HG02588 (cell line): ENCODE data around the gene CNTRL.
A peak's percentile ranks its signal among the peaks of the same experiment; 100 is the strongest.

Source experiments
- ATAC-seq: cut with Tn5 transposase; IDR thresholded peaks from one replicate; pipeline ENCODE4 v1.9.1; 2021; ENCODE audit warnings: mild to moderate bottlenecking, moderate library complexity; ENCODE audit not compliant: unreplicated experiment

CNTRL gene

DNA sequence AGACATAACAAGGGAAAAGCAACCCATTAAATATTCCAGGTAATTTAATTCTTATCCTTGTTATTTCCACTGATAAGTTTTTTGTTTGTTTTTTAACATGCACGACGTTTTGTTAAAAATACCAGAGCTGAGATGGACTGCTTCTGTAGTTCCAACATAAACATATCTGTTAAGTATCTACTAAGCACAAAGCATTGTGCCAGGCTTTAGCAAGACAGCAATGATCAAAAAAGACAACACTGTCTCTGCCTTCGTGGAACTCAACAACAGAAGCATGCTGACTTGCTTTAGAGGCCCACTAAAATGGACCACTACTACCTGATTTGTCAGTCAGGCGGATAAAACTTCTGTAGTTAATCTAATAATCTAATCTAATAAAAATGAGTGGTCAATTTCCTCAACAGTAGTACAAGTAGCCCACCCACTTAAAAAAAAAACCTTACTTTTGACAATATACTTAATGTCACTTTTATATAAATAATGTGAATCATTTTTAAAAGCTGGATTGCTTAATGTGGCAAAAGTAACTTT is 123.8 kb downstream of the CNTRL start:
- ATAC-seq, result no peak

DNA sequence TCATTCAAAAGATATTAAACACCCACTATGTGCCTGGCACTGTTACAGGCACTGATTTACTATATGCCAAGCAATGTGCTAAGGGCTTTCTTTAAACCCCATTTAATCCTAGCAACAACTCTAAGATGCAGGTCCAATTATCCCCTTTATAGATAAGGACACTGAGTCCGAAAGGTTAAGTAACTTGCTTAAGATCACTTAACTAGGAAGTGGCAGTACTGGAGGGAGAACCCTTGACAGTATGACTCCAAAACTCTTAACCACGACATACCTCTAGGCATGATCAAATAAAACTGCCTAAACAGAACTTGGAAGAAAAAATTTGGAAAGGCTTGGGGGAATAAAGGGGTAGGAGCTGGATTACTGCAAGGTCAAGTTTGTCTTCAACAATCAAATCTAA is 125.2 kb downstream of the CNTRL start:
- ATAC-seq, result no peak

DNA sequence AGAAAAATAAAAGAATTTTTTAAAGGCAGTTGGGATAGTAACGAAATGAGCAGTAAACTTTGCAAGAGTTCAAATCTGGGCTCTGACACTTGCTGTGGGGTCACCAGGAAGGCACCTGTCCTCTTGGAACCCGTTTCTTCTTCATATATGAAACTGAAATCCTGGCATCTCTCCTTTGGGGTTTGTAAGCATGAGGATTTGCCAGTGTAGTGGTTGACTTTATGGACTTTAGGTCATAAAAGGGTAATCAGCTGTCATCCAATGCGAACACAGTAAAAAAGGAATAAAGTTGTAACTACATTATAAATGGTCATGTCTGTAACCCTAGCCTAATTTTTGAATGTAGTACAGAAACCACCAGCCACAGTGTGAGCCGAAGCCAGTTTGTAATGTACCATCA is 125.6 kb downstream of the CNTRL start:
- no peak for ATAC-seq

DNA sequence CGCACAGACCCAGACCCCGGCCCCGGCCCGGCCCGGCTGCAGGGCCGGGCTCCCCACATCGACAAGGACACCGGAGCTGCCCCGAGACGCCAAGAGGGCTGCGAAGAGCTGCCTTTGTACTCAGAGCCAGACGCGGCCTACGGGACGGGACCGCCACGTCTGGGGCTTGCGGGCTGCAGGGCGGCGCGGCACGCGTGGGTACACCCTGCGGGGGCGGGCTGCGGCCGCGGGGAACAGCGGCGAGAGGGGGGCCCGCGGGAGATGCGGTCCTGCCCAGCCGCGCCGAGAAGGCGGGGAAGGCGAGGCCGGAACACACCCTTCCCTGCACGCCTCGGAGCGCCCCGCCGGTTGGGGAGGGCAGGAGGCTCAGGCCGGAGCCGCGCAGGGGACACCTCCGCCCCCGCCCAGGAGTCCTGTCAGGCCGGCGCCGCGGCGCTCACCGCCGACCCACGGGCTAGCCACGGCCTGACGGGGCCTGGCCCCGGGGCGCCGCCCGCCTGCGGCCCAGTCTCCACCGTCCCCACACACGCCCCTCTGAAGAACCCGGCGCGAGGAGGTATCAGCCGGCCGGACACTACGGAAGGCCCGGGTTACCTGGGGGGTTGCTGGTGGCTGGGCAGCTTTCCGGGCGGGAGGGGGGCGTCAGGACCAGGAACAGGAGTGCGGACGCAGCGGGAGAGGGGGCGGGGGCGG is 126.4 kb downstream of the CNTRL start:
- peak; percentile 32 for ATAC-seq

DNA sequence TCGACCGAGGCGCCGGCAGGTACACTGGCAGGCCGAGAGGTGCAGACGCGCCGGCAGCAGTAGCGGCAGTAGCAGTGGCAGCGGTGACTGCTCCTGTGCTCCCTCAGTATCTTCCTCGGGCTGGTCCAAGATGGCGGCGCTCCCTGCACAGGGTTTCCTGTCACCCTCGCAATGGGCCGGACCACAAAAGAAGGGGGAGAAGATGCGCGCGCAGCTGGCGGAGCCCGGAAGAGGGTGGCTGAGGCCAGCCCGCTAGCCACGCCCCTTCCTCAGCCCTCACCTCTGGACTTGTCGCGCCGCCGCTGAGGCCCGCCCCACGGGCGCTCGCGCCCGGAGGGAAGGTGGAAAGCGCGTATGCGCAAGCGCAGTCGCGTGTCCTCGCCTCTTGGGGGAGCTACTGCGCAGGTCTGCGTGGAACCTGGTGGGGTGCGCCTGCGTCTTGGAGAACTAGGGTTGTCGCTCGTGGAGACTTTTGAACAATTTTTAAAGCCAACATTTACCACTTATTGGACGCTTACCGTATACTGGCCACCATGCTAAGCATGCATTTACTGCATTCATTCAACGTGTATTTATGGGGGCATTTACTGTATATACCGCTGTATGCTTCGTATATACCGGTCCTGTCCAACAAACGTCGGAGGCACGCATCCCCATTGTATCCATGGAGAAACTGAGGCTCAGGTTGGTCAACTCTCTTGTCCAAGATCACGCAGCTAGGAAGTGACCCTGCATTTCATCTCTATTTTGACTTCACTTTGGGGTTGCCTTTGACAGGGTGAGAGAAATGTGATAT is 127.2 kb downstream of the CNTRL start, which contains the start of gene RAB14:
RAB14 (minus strand) TSS at position 132 of the 796 bp plus-strand sequence. CDS start 8,457 bp downstream, outside the sequence.
- peak; percentile 84 for ATAC-seq

DNA sequence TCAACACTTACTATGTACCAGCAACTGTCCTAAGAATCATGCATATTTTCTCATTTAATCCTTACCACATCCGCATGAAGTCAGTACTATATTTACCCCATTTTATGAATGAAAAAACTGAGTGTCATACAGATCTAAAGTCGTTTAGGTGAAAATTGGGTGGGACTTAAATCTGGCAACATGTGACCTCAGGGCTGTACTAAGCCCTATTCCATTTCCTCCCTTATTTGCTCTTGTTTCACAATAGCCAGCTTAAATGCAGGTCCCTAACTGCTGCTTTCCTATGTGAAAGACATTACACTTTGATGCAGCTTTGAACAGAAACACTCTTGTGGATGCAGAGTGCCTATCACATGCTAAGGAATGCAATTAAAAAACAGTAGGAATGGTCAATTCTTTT is 129.4 kb downstream of the CNTRL start:
- ATAC-seq, result no peak

DNA sequence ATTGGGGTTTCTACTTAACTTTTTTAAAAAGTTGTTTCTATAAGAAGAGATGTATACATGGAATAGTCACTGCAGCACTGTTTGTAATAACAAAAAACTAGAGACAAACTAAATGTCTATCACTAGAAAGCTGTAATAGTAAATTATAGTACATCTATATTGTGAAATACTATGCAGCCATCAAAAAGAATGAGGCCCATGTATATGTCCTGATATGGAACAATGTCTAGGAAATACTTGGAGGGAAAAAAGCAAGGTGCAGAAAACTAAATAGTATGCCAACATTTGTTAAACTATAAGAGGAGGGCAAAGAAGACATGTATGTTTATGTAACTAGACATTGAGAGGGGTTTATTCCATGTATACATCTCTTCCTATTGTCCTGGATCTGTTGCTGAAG is 129.9 kb downstream of the CNTRL start:
- ATAC-seq, result no peak

DNA sequence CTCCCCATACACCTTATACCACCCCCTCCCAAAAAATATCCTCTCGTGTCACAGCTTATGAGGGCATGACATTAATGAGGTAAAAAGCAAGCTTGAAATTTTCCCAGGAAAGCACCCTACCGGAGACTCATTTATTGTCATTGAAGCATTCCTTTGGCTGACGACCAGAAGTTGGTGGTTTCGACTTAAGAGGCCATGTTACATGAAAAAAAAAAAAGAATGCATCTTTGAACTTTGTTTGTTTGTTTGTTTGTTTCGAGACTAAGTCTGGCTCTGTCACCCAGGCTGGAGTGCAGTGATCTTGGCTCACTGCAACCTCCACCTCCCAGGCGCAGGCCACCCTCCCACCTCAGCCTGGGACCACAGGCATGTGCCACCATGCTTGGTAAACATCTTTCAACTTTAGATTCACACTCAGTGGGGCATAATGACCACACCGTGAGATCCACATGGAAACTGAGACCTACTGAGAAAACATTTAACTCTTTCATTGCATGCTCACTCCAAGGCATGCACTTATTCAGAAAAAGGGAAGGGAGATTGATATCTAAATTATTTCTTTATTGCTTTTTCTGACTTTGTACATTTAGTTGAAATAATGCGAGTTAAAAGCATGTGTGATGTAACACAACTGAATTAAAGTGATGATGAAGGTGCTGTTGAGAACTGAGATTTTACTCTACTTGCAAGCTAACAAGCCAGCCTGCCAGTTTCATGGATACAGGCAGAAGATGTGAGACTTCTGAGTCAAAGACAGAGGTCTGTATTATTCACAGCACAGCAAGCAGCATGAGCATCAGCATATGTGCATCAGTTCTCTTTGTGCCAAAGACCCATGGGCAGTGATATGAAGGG is 132.0 kb downstream of the CNTRL start:
- ATAC-seq, result peak; percentile 39

DNA sequence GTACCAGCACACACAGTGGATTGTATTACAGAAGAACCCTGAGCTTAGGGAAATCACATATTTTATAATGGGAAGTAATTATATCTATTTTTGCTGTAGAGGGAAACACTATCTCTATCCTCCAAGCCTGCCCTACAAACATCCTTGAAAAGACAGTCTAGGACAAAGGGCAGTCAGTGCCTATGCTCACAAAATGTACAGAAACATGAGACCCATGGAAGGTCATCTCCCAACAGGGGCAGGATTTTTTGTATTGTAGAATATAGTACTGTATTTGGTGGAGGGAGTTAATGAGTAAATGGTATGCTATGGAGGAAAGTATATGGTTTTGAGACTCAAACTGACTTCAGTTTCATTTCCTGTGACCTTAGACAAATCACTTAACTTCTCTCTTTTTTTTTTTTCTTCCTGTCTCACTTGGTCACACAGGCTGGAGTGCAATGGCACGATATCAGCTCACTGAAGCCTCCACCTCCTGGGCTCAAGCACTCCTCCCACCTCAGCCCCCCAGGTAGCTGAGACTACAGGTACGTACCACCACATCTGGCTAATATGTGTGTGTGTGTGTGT is 132.7 kb downstream of the CNTRL start:
- peak; percentile 77 for ATAC-seq

DNA sequence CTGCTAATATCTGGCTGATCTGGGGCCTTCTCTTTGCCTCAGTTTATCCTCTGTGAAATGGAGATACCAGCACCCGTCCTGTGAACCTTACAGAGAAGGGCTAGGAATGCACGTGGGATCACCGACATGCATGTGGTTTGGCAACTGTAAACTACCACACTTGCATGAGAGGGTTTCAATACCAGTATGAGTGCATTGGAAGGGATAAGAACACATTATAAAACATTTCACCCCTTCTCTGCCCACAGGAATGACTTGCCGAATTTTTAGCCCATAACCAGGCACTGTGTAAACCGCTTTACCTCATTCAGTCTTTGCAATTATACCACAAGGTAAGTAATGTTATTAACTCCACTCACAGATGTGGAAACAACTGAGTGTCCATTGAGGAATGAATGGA is 135.8 kb downstream of the CNTRL start:
- ATAC-seq, result no peak

DNA sequence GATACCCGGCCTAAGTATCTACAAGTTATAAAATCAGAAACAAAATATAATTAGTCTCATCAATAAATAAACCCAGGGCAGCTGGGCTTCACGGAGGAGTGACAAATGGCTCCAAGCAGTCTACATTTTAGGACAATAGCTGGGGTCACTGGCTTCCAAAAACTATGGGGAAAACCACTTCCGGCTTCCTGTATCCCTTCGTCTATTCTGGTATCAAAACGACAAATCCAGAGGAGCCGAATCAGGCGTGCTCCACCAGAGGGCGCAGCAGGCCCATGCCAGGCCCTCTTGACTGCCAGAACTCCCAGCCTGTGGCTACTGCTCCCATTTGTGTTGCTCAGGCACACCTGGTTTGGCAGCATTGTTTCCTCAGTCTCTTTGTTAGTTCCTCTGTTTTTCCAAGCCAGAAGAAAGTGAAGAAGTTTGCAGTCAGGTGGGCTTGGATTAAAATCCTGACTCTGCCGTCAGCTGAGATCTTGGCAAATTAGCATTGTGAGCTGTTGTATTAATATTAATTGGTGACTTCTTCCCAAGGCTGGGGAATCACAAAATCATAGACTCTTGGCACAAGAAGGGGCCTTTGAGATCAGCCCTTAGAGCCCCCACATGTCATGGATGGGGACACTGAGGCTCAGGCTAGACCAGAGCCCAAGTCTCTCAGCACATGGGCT is 138.5 kb downstream of the CNTRL start:
- no peak for ATAC-seq

DNA sequence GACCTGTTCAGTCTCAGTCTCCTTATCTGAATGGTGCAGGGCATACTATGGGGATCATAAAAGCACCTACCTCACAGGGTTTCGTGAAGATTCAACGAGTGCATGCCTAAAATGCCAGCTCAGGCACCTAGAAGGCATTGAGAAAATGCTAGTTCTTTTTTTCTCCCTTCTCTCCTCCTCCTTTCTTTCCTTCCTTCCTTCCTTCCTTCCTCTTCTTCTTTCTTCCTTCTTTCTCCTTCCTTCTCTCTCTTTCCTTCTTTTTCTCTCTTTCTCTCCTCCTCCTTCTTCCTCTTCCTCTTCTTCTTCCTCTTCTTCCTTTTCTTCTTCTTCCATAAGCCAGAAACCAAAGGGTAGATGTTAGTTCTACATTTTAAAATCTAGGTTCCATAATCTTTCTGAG is 139.2 kb downstream of the CNTRL start:
- no peak for ATAC-seq

DNA sequence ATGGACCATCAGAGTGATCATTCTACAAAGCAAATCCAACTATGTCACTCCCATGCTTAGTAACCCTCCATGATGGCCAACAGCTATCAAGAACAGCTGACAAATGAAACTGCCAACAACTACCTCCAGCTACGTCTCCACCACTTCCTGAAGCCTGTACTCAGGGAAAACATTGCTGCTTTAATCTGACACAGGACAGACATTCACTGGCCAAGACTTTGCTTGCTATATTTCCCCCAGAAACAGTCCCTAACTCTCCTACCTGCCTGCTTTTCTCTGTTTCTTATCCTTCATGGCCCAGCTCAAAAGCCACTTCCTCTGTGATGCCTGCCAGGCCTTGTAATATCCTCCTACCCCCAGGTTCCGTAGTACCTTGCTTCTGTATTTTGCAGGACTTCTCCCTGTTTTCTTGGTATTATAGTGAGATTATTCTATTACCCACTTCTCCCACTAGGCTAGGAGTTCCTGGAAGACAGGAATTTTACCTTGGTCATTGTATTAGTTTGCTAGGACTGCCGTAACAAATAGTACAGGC is 141.6 kb downstream of the CNTRL start:
- no peak for ATAC-seq

DNA sequence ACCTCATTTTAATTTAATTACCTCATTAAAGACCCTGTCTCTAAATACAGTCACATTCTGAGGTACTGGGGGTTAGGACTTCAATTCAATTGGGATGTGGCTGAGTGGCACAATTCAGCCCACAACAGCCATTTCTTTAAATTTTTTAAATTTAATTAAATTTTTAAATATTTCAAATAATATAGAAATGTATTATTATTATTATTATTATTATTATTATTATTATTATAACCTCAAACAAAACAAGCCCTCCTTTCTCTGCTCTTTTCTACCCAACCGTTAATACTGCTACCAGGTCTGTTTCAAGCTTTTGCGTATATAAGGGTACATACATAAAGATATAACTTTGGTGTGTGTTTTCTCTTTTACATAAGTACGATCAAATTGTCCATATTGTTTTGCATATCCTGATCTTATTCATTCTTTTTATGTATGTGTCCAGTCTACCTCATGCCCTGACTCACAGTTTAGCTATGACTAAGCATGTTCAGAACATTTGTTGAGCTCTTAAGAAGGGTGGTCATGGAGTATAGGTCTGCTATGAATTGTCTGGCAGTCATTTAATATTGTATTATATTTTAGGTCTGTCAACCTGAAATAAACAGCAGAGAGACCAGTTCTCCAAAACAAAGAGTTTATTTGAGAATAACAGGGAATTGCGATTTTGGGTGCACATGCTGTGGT is 143.0 kb downstream of the CNTRL start:
- peak; percentile 83 for ATAC-seq

DNA sequence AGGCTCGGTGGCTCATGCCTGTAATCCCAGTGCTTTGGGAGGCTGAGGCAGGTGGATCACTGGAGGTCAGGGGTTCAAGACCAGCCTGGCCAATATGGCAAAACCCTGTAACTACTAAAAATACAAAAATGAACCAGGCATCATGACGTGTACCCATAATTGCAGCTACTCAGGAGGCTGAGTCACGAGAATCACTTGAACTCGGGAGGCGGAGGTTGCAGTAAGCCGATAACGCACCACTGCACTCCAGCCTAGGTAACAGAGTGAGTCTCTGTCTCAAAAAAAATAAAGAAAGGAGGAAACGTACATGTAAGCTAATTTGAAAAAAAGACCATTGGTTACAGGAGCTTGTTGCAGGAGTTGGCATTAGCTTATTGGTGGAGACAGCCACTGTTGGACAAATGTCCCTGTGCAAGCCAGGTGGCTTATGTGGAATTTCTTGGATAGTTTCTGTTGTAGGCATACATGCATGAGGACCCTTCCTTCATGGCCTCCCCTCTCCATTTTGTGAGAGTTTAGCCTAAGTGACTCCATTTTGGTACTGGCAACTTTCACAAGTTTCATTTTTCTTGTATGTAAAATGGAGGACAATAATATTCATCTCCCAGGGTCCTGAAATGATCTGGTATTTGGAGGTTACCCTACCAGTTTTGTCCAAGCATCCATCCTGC is 143.7 kb downstream of the CNTRL start:
- ATAC-seq, result no peak

DNA sequence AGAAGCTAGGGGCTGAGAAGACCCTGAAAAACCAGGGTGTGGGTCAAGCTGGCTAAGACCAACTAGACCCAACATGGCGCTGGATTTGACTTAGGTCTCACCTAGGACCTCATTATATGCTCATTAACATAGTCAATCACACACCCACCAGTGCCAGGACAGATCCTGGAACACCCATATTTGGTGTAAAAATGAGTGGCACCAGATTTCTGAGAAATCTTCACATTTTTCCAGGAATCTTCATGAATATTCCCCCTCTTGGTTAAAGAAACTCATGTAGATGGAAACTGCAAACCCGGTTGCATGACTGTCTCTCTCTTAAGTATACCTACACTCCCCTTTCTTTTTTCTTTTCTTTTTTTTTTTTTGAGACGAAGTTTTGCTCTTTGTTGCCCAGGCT is 144.8 kb downstream of the CNTRL start:
- ATAC-seq, result no peak

DNA sequence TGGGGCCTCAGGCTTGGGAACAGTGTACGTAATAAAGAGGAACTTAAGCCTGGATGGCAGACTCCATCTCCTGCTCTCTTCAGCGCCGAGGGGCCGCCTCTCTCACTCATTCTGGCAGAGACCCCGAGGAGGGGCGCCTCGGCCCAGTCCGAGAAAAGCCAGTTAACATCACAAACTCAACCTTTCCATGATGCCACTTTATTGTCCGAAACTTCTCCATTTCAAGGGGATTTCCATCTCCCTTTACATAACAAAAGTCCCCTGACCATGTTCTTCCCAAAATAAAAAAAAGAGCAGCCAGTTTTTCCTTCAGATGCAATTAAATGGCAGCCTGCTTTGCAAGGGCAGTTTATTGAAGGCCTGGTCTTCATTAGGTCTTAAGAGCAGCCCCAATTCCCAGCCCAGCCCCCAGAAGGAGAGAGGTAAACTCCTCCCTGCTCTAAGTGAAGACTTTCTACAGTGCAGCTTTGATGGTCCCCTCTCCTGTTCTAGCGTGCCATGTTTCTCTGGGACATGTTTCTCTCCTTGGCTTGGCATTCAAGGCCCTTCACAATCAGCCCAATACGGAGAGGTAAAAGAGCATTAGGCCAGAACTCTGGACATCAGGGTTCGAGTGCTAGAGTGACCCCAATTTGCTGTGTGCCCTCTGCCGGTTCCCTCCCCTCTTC is 146.4 kb downstream of the CNTRL start:
- no peak for ATAC-seq

DNA sequence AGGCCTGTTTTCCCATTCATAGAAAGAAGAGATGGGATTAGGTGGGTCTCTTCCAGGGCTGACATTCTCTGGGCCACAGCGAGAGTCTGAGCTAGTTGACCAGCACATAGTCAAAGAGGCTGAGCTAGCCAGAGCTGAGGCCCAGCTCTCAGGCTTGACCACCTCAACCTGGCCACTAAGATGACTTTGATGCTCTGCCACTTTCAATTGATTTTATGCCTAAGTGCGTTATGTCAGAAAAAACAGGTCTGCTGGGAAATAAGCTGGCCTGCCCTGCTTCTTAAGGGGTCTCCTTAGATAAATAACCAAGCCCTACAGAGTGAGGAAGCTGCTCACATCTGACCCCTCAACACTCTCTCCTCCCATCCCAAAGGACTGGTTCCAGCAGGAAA is 146.9 kb downstream of the CNTRL start:
- ATAC-seq, result no peak
